GM19043 (cell line): Measurements from ENCODE around the gene CRHR2.
"Not testable (repeated sequence)": the region's sequence is repeated elsewhere in the genome, so short reads cannot be mapped to it uniquely, and the experiment has no call there.

ENCODE experiments used
- ATAC-seq: cut with Tn5 transposase; IDR thresholded peaks from one replicate; pipeline ENCODE4 v1.9.1; 2021; ENCODE audit warnings: low read depth; ENCODE audit not compliant: unreplicated experiment

CRHR2 gene

DNA sequence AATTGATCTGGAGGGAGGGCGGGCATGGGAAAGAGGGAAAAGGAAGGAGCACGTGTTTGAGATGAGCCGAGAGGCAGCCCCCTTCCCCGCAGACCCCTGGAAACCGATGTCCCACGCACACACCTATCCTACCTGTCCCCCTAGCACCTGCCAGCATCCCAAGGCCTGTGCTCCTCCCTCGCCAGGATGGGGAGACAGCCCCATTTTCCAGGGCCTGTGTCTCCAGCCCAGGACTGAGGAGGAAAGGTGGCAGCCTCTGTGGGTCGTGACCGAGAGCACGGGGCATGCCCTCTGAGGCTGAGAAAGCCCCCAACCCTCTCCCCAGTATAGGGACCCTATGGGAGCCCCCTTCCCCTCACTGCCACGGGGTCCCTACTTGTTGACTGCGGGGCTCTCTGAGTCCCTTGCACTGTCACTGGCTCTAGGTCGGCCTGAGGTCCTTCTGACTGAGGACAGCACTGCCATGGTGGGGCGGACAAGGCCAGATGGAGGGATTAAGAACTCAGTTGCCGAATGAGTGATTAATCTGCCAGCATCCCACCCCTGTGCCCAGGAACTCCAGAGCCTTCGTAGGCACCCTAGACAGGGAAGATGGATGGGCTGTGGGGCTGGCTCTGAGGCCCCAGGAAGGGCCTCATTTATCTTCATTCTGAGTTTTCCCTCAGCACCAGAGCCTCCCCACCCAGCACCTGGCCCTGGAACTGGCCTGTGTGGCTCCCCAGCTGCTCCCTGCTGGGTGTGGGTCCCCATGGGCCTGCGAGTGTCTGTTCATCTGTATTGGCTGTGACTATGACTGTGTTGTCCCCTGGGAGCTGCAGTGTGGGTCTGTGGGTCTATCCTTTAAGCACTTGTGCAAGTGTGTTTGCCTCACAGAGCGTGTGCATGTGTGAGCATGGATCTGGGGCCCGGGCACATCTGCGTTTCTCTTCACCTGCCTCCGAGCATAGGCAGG is 26.0 kb downstream of the CRHR2 start:
- no peak for ATAC-seq

DNA sequence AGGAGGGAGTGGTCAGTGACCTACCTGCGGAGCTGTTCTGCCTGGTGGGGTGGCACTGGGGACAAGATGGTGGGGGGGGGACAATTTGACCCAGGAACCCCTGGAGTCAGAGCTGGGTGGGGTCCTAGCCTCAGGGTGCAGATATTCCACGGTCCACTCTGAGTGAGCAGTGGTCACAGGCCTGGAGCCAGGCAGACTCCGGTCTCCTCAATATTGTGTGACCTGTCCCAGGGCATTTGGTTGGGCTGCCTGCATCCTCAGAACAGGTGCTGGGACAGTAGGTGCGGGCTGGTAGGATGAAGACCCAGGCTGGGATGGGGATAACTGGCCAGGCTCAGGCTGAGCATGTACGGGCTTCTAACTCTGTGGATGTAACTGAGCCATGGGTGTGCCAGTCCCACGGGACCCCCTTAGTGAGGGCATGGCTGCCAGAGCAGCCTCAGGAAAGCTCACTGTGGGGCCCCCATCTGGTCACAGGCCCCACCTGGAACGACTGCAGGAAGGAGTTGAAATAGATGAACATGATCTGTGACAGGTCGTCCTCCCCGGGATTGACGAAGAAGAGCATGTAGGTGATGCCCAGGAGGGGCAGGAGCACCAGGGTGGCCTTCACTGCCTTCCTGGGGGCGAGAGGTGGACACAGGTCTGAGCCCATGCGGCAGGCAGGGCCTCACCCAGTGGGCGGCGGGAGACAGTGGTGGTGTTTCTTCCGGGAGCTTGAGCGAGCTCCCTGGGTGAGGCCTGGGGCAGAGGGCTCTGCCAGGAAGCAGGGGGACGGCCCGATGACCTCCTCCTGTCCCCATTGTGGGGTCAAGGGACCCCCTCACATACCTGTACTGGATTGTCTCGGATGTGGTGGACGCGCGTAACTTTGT is 26.9 kb downstream of the CRHR2 start:
- ATAC-seq = no peak

DNA sequence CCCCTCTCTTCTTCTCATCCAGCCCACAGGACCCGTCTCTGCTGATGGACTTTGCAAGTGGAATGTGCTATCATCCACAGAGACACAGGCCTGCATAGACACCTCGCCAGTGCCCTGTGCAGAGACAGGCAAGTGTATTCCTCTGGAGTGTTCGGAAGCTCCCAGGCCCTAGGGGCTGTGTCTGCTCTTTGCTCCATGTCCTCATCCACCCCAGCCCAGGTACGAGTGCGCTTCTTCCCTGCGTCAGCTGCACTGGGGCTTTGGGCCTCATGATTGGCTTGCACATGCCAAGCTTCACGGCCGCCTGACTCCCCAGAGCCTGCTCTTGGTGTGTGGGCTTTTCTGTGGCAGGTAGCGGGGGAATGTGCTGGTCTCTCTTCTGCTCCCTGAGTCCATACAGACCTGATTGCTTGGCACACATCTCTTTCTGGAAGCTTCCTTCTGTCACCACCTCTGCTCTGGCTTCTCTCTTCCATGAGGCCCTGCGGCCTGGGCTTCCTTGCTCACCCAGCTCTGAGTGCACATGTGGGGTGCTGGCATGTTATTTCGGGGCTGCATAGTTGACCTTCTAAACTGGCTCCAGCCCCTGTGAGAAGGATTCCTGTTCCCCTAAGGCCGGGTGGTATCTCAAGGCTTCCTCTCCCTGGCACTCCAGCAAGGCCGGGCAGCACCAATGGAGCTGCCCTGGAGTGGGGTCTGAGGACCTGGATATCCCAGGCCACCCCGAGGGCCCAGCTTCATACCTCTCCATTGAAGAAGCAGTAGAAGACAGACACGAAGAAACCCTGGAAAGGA is 27.8 kb downstream of the CRHR2 start:
- no peak for ATAC-seq

DNA sequence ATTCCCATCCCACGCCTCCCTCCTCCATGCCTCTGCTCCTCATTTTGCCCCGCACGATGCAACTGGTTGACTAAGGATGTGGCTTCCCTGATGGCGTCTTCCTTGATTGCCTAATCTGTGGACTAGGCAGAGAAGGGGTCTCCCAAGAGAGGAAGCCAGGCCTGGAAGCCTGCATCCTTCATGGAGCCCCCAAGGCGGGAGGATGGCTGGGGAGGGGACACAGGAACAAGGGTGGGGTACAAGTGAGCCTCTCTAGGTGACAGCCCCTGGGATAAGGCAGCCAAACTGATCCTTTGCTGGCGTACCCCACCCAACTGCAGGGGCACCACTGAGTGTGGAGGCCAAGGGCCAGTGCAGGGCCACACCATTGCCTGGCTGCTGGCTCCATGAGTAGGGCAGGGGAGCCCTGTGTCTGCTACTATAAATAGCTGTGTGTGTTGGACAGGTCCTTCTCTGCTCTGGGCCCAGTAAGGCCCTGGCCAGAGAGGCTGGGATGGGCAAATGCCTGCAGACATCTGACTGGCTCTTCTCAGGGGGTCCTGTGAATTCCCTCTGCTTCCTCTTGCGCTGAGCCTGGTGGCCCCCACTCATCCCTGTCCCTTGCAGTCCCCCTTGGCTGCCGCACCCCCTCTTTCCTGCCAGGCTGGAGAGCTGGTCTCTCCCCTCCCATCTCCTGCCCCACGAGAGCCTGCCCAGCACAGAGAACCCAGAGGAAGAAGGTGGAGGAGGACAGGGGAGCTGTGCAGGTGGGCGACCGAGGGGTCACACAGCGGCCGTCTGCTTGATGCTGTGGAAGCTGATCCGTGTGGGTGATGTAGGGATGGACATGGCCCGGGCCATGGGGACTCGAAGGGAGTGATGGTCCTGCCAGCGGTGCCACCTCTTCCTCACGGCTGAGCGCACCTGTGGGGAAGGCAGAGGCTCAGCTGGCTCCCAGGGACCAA is 29.3 kb downstream of the CRHR2 start:
- no peak for ATAC-seq

DNA sequence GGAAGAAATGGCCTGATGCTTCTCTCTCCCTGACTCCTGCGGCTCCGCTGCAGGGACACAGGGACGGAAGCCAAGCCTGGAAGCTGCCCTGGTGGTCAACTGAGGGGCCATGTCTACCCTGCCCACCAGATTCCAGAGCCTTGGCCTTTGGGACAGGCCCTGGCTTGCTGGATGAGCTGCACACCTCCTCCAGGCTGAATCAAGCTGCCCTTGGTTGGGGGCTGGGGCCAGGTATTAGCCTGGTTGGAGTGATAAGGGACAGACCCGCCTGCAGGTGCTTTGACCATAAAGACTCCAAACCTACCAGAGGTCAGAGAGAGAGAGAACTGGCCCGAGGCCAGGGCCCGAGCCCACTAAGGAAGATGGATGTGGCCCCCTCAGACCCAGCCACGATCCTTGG is 30.1 kb downstream of the CRHR2 start:
- ATAC-seq = no peak

DNA sequence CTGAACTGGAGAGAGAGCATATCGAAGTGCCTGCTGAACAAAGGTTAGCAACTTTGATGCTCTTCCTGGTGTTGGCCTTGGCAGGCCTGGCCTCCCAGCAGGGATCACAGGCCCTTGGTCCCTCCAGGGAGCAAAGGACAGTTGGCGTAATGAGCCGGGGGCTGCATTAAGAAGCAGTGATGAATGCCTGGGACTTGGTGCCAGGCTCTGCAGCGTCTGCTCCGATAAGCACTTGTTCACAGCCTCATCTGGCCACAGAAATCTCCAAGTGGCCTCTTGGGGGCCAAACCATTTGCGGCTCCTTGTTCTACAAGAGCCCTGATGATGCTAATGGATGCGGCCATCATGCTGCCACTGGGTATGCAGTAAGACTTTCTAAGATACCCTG is 31.8 kb downstream of the CRHR2 start:
- no peak for ATAC-seq

DNA sequence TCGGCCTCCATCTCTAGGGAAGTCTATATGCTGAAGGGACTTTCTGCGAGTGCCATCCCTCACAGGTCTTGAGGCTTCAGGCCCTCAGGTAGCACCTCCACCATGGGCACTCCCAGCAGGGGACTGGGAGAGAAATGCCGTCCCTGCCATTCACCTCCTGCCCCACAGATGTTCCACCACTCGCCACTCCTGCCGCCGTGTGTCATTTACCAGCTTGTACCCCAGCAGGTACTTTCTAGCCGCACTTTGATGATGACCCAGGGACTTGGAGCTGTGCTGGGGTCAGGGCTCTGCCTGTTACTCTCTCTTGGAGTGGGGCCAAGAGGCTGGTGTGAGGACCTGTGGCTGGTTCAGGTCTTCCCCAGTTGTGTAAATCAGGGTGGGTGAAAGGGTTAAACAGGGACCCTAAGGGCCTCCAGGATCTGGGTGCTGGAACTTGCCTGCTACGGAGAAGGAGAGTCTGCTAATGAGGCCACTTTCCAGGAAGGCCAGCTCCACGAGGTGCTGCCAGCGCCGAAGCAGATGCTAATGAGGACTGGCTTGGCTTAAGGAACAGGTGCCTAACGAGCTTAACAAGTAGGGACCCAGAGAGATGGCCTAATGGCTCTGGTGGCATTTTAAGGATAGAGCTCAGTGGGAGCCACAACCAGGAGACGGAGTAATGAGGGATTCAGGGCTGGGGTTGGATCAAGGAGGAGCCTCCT is 32.4 kb downstream of the CRHR2 start:
- no peak for ATAC-seq

DNA sequence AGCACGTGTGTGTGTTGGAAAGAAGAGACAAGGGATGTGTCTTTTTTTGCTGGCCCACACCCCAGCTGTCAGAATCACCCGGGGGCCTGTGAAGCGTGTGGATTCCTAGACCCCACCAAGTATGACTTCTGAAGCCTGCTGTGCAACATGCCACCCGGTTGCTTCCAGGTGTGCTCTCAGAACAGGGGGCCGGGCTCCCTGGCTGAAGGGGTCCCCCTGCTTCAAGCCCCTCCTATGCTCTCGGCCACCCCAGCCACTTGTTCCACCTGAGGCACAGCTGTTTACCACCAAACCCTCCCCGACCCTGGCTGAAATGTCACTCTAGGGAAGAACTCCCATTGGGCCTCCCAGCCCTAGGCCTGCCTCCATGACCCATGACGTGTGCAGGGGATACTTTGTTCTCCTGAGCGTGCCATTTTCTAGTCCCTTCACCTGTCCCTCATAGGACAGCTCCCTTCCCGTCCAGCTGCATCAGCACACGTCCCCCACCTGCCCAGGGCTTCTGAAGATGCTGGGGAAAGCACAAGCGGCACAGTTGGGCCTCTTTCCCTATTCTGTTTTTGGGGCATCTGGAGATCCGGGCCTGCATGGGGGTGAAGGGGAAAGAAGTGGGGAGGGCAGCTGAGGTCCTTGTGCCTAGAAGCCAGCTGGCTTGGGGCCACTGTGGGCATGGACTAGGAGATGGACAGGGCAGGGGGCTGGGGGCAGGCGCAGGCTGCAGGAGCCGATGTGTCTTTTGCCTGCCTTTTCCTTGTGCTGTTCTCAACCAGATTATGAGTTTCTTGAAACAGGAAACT is 33.3 kb downstream of the CRHR2 start:
- ATAC-seq = no peak

DNA sequence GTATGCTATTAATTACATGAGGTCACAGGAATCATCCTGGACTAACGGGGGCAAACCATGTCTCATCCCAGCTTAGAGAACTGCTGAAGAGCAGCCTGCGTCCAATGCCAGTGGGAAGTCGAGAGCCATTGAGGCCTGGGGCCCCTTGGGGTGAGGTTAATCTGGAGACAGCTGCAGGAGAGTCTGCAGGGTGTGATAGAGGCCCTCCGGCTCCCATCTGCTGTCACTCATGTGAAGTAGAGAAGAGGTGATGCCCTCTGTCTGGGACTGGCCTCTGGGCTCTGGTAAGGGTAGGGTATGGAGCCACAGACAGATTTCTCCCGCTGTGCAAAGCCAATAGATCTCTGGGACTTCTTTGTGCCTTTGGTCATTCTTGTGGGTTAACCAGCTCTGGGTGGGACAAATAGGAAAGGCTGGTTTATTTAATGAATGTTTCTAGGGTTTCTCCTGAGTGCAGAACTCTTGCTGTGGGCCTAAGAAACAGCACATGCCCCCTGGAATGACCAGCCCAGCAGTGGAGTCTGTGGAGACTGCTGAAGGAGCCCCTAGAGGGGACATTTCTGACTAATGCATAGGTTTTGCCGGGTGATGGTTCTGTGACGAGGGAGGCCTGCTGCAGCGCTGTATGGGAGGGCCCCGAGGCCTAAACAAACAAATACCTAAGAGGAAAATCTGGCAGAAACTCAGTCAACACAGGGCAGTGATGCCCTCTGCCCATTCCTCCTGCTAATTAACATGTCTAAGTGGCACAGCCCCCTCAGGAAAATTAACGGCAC is 34.5 kb downstream of the CRHR2 start:
- ATAC-seq = no peak

DNA sequence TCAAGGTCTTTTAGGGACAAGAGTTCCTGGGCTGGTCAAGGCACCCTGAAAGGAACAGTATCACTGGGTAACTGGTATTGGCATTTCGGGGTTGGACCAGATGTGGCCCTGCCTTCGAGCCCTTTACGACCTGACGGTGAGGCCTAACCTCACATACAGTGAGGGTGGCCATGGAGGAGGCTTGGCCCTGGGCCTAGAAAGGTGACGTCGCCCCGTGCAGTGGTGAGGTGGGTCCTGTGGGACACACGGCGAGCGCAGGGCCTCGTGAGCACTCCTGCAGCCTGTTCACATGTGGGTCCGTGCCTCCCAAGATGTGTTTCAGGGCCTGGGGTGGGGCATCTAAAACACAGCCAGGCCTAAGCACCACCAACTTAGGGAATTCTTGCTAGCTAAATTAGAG is 36.1 kb downstream of the CRHR2 start:
- ATAC-seq = no peak

DNA sequence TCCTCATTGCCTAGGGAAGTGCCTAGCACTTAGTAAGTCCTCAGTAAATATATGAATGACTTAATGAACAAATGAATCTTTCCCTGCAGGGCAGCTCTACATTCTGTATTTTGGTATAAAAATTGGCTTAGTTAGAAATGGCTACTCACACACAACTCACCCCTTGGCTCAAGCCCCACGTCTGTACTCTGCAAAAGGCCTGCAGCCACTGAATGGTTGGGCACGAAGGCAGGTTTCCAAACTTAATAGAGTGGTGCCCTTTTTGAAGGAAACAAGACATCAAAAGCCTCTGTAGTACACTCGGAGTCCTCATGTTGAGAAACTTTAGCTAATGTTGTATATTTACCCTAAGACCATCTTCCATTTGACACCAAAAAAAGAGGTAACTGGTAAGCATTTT is 36.6 kb downstream of the CRHR2 start:
- ATAC-seq = no peak

DNA sequence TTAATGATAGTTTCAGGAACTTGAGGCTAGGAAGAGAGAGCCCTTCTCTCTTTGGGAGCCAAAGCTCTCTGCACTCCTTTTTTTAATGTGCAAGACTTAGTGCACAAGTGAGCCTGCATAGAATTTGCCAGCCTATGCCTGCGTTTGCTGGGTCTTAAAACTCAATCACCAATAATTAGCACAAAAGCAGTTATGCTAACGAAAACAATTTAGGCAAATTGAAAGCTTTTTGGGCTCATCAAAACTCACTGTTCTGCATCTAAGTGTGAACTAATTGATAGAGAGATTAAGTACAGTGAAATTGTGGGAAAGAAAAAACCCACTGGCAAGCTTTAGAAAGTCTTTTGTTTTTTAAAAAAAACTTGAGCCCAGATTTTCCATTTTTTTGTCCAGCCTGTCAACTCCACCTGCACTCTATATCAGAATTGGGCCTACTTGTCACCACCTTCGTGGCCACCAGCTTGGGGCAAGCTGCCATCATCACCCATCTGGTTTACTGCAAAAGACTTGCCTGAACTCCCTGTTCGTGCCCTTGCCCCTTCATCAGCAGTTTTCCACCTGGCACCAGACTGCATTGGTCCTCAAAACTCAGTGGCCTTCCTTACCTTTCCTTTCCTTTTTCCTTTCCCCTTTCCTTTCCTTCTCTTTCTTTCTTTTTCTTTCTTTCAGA is 37.8 kb downstream of the CRHR2 start:
- ATAC-seq = no peak

DNA sequence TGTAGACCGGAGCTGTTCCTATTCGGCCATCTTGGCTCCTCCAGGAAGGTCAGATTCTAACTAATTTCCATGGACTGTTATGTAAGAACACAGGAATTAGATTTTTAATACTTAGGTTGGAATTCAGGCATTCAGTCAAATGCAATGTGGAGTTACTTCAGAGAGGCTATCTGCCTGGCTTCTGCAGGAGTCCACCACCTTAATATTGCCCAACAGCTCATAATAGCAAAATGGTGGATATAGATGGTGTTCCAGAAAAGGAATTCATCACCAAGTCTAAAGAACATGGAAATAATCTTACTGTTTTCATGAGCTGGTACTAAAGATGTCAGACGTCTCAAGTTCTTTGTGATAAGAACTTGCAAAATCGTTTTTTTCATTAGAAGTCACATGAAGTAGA is 39.5 kb downstream of the CRHR2 start:
- no peak for ATAC-seq

DNA sequence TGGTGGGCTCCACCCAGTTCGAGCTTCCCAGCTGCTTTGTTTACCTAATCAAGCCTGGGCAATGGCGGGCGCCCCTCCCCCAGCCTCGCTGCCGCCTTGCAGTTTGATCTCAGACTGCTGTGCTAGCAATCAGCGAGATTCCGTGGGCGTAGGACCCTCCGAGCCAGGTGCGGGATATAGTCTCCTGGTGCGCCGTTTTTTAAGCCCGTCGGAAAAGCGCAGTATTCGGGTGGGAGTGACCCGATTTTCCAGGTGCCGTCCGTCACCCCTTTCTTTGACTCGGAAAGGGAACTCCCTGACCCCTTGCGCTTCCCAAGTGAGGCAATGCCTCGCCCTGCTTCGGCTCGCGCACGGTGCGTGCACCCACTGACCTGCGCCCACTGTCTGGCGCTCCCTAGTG is 39.9 kb downstream of the CRHR2 start:
- ATAC-seq = not testable (repeated sequence)

DNA sequence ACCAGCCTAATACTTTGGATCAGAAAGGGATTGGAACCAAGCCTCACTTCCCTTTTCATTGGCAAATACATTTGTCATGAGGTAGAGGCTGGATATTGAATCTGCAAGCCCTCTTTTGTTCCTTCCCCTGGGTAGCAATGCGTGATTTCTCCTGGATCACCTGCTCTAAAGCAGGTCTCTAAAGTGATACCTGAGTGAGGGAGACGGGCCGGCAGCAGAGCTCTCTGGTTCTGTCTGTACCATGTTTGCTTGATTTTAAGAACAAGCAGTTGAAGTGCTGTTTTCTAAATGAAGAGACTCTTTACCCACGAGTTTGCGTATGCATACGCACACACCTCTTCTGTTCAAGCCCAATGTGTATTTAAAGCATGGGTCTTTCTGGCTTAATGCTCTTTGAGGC is 46.5 kb downstream of the CRHR2 start:
- ATAC-seq = no peak

DNA sequence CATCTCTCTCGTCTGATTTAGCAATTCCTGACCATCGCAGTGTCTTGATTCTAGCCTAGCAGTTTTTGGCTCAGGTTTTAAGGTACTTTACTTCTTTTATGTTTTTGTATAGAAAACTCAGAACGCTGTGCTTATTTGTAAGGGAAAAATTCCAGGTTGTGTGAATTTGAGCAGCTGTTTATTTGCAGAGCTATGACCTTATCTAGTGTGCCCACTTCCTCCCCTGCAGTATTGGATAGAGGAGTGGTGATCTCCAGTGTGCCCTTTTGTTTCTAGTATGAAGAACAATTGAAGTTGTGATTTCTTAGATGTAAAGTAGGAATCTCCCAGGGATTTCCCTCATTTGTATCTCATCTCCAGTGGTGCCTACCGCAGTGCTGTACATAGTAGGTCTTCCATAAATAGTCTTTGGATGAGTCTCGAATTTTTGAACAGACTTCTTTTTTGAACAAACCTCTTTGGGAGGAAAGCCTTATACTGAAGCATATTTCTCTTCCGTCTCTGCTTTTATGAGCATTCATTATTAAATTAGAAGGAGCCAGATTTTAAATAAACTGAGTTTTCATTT is 47.5 kb downstream of the CRHR2 start:
- no peak for ATAC-seq

DNA sequence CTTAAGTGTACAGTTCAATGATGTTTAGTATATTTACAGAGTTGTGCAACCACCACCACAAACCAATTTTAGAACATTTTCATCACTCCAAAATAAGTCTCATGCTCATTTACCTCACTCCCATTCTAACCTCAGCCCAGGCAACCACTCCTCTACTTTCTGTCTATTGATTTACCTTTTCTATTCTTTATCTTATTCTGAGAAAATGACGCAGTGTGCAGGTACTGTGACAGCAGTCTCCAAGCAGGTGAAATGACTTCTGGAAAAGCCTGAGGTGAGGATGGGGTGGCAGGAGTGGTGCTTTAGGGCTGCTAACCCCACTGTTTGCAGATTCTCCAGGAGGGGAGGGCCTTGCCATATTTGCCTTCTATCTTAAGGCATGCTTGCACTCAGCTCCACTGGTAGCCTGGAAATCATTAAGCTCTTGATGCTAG is 48.0 kb downstream of the CRHR2 start:
- ATAC-seq = no peak
